ENCODE results near the gene NMT1.

NMT1 gene

GRCh38 chr17:45081047-45081703 is 20.1 kb downstream of the NMT1 start:
- no peak for DNase-seq (ENCODE audit: low spot score)

DNA sequence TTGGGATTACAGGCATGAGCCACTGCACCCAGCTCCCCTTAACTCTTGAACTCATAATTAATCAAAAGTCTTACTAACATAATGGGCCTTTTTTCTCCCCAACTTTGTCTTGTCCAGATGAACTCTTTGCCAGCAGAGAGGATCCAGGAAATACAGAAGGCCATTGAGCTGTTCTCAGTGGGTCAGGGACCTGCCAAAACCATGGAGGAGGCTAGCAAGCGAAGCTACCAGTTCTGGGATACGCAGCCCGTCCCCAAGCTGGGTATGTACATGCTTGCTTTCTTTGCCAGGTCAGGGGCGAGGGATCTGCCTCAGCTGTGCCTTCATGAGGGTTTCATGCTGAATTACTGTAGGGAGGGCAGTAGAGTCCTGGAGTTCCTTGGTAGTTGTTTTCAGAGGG is 25.3 kb downstream of the NMT1 start:
- DNase-seq (ENCODE audit: low spot score), result no peak

GRCh38 chr17:45086865-45087503 is 25.9 kb downstream of the NMT1 start:
- no peak for DNase-seq (ENCODE audit: low spot score)

DNA sequence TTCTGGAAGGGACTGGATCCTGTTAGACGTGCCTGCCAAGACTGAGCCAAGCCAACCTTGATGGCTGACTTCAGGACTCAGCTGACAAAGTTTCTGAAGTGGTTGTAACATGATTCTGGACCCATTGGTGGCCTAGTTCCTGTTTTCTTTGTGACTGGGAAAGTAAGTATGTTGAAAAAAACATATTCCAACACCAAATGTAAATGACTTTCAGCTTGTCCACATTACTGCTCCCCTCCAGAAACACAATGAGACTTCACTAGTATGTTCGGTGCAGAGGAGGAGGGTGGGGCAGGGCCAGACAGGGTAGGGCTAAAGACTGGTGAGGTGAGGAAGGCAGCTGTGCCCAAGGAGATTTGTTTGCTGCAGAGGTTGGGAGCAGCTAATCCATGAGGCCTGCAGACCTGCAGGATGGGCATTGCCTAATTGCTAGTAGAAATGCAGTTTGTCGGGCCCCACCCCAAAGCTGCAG is 26.4 kb downstream of the NMT1 start:
- peak; percentile 32 for DNase-seq (ENCODE audit: low spot score)

- no peak for DNase-seq (ENCODE audit: low spot score)
Observed at GRCh38 chr17:45087978-45088377, 26.9 kb downstream of the NMT1 start.

DNA sequence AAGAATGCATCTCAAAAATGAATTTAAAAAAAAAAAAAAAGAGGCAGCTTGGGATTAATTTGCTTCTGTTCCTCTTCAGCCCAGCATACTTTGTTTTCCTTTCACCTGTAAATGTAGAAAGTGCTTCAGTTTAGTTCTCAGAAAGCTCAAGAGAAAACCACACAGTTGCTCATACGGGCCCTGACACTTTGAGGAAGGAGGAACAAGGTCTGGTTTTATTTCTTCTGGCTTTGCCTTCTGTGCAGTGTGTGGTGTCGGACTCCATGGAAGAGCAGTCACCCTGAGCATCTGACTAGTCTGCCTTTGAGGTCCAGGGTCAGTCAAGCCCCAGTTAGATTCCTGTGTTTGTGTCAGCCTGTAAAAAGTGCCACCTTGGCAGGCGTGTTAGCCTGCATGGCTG is 27.6 kb downstream of the NMT1 start:
- no peak for DNase-seq (ENCODE audit: low spot score)

DNA sequence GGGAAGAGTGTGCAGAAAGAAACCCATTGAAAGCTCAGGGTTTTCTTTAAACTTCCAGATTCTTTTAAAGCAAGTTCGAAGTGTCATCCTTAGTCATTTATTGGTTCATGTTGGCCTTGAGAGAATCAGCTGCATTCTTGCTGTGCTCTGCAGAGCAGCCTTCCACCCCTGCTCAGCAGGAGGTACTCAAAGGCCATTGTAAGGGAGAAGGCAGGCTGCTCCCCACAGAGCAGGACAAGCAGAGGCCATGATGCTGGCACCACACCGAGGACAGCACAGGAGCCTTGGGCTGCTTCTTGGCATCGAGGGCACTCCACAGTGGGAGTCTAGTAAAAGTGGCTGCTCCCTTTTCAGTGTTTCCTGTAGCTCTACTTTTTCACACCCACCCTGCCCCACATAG is 29.6 kb downstream of the NMT1 start:
- peak; percentile 14 for DNase-seq (ENCODE audit: low spot score)

DNA sequence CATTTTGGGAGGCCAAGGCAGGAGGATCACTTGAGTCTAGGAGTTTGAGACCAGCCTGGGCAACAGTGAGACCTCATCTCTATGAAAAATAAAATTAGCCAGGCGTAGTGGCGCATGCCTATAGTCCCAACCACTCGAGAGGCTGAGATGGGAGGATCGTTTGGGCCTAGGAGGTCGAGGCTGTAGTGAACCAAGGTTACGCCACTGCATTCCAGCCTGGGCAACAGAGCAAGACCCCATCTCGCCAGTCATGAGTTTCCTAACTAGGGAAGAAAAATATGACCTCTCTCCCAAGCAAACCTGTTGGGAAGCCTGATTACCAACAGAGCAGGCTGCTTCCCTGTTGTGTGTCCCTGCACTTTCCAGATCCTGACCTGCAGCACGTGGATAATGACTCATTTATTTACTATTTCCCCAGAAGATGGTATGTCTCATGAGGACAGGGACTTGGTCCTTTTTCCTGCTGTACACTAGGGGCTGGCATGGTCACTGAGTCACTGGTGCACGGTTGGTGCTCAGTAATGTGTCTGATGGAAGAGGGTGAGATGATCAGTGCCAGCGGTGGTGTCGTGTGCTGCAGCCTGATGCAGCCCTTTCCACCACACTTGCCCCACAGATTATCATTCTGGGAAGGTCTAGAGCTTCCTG is 30.8 kb downstream of the NMT1 start:
- peak; percentile 11 for DNase-seq (ENCODE audit: low spot score)

DNA sequence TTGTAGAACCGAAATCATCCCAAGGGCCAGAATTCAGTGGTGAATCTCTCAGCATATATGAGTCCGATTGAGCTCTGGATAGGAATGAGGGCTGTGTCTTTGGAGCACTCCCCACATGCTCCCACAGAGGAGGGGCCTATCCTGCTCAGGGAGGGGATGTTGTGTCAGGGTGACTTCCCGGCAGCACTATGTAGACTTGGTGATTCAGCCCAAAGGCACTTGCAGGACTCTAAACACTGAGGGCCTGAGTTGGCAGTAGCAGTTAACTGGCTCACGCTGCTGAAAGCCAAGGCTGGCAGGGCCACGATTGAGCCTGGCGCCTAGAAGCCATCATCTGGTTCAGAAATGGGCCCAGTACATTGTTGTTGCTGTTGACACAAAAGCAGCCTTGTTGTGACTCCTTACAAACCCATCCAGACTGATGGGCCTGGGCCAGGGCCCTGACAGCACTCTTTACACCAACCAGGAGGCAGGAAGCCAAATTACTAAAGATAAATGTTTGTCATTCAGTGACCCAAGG is 31.9 kb downstream of the NMT1 start:
- peak; percentile 97 for DNase-seq (ENCODE audit: low spot score)

DNA sequence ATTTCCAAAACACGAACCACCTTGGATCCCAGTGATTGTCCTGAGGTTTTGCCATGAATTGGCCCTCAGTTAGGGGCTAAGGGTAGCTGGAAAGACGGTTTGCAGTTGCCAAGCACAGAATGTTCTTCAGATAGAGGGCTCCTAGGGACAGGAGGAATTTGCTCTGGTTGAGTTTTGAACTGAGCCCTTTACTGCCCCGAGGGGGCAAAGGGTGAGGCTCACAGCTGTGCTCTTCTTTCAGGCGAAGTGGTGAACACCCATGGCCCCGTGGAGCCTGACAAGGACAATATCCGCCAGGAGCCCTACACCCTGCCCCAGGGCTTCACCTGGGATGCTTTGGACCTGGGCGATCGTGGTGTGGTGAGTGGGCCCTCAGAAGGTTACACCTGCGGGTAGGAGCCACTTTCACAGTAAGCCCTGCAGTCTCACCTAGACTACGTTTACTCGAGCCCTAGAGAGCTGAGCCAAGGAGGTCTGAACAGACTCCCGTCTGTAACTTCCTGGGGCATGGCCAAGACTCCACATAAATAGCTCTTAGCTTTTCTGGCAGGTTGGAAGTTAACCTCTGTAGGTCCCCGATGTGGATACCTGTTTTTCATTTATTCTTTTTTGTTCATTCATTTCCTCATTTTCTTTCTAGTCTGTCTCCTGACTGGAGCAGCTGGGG is 32.5 kb downstream of the NMT1 start:
- DNase-seq (ENCODE audit: low spot score), result peak; percentile 11

GRCh38 chr17:45096141-45096540 is 35.0 kb downstream of the NMT1 start:
- peak; percentile 50 for DNase-seq (ENCODE audit: low spot score)

GRCh38 chr17:45096926-45097325 is 35.8 kb downstream of the NMT1 start:
- DNase-seq (ENCODE audit: low spot score), result no peak

DNA sequence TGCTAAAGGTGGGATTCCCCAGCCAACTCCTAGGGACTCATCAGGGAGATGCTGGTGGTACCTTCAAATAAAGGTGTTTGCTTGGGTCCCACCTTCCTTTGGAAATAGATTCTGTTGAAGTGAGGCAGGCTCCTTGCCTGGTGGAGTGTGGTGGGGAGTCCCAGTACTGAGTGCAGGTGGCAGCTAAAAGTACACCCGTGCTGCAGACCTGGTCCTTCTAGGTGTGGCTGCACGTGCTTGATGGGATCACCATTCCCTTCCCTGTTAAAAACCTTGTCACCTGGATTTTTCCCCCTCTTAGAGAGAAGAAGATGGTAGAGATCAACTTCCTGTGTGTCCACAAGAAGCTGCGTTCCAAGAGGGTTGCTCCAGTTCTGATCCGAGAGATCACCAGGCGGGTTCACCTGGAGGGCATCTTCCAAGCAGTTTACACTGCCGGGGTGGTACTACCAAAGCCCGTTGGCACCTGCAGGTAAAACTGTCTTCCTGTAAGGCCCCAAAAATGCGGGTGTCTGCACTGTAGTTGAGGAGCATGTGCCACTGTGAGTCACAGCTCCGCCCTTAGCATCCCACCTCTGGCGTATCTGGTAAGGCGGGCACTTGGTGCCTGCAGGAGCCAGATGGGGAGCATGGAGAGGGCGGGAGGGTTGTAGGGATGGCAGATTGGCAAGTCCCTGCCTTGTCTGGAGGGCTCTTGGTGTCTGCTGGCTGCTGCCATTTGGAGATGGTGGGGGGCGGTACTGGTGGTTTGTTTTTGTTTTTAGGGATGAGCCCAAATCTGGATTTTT is 37.2 kb downstream of the NMT1 start:
- no peak for DNase-seq (ENCODE audit: low spot score)

DNA sequence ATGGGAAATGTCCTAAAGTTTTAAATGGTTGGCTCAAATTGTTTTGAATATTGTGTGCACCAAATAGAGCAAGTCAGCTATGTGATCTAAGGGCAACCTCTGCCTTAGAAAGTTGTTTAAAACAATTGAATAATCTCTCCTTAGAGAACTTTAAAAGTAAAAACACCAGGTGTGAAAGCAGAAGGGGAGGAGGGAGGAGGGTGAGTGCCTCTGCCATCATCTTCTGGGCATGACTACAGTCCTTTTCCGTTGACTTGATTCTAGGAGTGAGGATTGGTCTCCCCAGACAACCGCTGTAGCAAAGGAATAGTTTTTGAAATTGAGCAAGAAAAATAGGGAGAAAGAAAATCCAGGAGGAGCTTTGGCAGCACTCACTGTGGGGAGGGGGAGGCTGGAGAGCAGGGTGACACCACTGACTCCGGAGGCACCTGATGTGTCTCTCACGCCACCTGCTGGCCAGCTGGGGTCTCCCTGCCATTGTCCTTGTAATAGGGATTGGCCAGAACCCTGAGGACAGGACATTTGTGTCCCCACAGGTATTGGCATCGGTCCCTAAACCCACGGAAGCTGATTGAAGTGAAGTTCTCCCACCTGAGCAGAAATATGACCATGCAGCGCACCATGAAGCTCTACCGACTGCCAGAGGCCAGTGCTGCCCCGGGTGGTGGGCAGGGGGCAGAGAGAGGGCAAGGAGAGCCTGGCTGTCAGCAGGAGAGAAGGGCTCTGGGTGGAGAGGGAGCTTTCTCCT is 37.9 kb downstream of the NMT1 start:
- peak; percentile 87 for DNase-seq (ENCODE audit: low spot score)

- no peak for DNase-seq (ENCODE audit: low spot score)
Observed at GRCh38 chr17:45101546-45101882, 40.4 kb downstream of the NMT1 start.

DNA sequence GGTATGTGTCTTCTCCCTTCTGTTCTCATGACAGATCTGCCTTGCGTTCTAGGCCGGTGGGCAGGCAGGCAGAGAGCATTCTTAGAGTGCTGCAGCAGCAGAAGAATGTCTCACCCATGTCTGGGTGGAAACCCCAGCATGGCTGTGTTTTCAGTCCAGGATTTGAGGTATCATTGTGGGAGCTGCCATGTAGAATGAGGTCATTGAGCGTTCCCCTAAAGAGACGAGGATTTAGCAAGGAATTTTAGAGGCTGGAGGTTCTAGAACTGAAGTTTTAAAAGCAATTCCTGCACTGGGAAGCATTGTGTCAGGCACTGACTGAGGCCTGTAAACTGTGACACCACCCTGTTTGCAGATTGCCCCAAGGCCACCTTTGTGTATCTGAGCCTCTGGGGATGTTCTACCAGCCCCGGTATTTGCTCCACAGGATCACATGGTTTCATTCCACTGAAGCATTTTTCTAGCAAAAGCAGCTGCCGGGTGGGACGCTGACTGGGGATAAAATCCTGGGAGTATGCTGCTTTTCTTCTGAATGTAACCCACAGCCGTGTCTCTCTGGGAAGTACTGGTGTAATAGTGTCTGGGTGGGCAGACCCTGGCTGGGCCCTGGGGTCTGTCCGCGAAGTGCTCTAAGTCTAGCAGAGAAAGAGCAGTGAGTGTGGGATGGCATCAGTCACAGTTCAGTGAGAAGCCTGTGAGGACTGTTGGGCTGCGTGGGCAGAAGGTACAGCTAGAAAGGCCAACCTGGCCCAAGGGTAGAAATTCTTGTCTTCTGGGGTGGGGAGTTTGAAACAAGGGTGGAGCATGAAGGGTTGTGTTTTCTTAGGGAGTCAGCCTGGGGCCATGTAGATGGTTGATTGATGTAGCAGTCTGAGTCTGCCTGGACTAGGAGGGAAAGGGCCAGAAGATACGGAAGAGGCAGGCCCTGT is 41.0 kb downstream of the NMT1 start:
- no peak for DNase-seq (ENCODE audit: low spot score)

GRCh38 chr17:45102856-45103255 is 41.7 kb downstream of the NMT1 start:
- no peak for DNase-seq (ENCODE audit: low spot score)

GRCh38 chr17:45103269-45103795 is 42.2 kb downstream of the NMT1 start:
- DNase-seq (ENCODE audit: low spot score), result no peak

DNA sequence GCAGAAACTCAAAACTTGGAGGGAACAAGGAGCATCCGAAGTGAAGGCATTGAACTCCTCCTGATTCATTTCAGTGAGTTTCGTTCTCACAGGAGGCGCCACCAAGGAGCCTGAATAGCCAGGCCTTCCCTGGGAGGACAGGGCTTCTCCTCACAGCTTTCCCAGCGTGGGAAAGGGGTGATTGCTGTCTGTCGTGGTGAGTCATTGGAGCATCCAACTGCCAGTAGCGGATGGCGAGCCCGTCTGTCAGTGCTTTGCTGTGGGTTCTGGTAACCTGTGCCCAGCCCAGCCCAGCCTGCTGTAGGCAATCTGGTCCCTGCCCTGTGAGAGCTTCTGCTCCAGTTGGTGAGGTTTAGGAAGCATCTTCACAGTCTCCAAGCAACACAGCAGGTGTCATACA is 42.9 kb downstream of the NMT1 start:
- DNase-seq (ENCODE audit: low spot score), result no peak

DNA sequence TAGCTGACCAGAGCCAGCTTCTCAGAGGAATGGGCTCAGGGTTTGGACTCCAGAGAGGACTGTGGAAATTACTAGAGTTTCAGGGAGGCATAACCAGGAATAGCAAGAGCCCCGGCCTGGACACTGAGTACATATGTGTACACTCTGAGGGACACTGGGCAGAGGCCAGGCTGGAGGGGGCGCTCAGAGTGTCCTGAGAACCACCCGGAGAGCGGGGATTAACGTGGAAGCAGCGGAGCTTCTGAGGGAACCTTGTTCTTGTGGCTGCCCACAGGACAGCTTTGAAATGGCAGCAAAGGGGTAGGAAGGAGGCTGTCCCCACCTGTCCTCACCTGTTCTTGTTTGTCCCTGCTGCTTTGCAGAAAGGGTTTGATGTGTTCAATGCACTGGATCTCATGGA is 43.4 kb downstream of the NMT1 start:
- no peak for DNase-seq (ENCODE audit: low spot score)

Data from AG20443 (cell line).